Measurements from ENCODE around the gene NDE1. TPM values are rescaled to one million over a fixed set of nuclear protein-coding genes. Genes with fewer than 3 reads are reported as not detected.
"Not testable (repeated sequence)": the region's sequence is repeated elsewhere in the genome, so short reads cannot be mapped to it uniquely, and the experiment has no call there.

The NDE1 gene
- total and polyA plus RNA-seq, 2 experiments from 2014 or later = 7.1 to 41.0 TPM

DNA sequence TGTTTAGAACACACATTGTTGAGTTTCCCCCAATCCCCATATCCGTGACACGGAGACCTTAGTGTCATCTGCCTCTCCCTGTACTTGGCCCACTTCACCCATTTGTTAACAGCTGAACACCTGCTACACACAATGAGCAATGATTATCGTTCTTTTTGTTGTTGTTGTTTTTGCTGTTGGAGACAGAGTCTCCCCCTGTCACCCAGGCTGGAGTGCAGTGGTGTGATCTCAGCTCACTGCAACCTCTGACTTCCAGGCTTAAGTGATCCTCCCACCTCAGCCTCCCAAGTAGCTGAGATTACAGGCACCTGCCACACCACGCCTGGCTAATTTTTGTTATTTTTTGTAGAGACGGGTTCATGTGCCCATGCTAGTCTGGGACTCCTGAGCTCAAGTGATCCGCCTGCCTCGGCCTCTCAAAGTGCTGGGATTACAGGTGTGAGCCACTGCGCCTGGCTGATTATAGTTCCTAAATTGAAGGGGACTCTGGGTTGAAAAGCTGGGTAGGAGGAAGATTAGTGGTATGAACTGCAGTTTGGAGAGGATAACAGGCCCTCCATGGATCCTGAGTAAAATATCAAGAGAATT is 21.6 kb downstream of the NDE1 start:
- DNase-seq (ENCODE audit: low read depth in 1 of 2, low spot score in 1 of 2) = no peak
- TF ChIP-seq, protein P1, sequence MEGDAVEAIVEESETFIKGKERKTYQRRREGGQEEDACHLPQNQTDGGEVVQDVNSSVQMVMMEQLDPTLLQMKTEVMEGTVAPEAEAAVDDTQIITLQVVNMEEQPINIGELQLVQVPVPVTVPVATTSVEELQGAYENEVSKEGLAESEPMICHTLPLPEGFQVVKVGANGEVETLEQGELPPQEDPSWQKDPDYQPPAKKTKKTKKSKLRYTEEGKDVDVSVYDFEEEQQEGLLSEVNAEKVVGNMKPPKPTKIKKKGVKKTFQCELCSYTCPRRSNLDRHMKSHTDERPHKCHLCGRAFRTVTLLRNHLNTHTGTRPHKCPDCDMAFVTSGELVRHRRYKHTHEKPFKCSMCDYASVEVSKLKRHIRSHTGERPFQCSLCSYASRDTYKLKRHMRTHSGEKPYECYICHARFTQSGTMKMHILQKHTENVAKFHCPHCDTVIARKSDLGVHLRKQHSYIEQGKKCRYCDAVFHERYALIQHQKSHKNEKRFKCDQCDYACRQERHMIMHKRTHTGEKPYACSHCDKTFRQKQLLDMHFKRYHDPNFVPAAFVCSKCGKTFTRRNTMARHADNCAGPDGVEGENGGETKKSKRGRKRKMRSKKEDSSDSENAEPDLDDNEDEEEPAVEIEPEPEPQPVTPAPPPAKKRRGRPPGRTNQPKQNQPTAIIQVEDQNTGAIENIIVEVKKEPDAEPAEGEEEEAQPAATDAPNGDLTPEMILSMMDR (IDR thresholded peaks at IDR 0.05; ENCODE audit: low read depth, low read length) = no peak
- Histone ChIP-seq H3K4me1 (ENCODE audit: low read depth) (no peaks in the 10 kb centered on the region), H3K27me3 (no peaks in the 10 kb centered on the region), H3K27ac (no peak overlapping the region), H3K36me3 (peaks cover 18% of the 10 kb centered on the region), H3K4me3 (no peak overlapping the region), H3K9me3 (ENCODE audit: low read depth) (no peaks in the 10 kb centered on the region)

DNA sequence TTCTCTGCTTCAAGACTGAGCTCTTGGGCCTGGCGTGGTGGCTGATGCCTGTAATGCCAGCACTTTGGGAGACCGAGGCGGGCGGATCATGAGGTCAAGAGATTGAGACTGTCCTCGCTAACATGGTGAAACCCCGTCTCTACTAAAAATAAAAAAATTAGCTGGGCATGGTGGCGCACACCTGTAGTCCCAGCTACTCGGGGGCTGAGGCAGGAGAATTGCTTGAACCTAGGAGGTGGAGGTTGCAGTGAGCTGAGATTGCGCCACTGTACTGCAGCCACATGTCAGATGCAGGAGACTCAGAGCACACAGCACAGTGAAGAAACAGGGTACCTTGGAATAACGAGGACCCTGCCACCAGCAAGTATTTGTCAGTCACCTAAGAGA is 22.1 kb downstream of the NDE1 start:
- H3K27ac ChIP-seq; H3K9me3 ChIP-seq (ENCODE audit: low read depth); H3K27me3 ChIP-seq; H3K4me1 ChIP-seq (ENCODE audit: low read depth); H3K4me3 ChIP-seq; DNase-seq (ENCODE audit: low read depth in 1 of 2, low spot score in 1 of 2): not testable (repeated sequence)
- H3K36me3 ChIP-seq = peaks cover 13% of the 10 kb centered on the region

DNA sequence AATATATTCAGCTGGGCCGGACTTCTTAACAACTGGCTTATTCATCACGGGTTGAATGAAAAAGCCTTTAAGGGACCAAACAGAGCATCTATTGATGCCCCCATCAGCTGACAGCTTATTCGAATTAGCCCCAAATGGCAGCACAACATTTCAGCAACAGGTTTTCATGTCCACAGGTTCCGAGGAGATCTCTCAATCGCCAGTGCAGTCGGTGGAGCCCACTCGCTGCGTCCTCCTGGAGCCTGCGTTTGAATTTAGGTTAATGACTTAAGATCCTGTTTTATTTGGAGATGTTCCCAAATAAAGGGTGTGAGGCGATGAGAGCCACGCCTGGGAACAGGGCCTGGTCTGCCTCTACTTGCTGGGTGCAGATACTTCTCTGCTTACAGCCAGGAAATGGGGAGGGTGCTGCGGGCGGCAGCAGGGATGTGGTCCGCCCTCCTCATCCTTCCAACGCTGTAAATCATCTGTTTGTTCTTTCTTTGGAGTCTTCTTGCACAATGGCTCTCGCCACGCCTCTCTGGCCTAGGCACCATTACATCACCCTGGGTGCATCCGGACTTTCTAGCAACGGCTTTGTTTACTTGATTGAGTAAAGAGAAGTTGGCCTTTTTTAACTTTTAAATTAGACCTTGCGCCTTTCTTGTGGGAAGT is 22.6 kb downstream of the NDE1 start:
- Histone ChIP-seq H3K9me3 (ENCODE audit: low read depth) (no peaks in the 10 kb centered on the region), H3K4me1 (ENCODE audit: low read depth) (no peaks in the 10 kb centered on the region), H3K27ac (no peak overlapping the region), H3K27me3 (no peaks in the 10 kb centered on the region), H3K36me3 (peaks cover 10% of the 10 kb centered on the region), H3K4me3 (no peak overlapping the region)
- TF ChIP-seq, protein P1 (IDR thresholded peaks at IDR 0.05; ENCODE audit: low read depth, low read length) = no peak
- peak in 1 of 2 donors; percentile 98 for DNase-seq (ENCODE audit: low read depth in 1 of 2, low spot score in 1 of 2)

DNA sequence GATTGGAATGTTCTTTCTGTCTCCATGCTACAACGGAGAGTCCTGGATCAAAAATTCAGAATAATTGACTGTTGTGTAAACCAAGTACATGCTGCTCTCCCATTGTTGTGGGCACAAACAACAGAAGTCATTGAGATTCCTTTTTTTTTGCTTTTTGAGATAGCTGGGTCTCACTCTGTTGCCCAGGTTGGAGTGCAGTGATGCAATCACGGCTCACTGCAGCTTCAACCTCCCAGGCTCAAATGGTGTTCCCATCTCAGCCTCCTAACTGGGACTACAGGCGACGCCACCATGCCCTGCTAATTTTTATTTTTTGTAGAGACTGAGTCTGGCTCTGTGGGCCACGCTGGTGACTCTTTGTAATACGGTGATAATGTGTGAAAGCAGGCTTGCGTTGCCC is 24.5 kb downstream of the NDE1 start:
- TF ChIP-seq, protein P1 (IDR thresholded peaks at IDR 0.05; ENCODE audit: low read depth, low read length) = no peak
- H3K4me1 ChIP-seq (ENCODE audit: low read depth) = no peaks in the 10 kb centered on the region
- no peaks in the 10 kb centered on the region for H3K9me3 ChIP-seq (ENCODE audit: low read depth)
- H3K27me3 ChIP-seq = no peaks in the 10 kb centered on the region
- peaks cover 7% of the 10 kb centered on the region for H3K36me3 ChIP-seq
- no peak for DNase-seq (ENCODE audit: low read depth in 1 of 2, low spot score in 1 of 2)
- no peak overlapping the region for H3K27ac ChIP-seq
- H3K4me3 ChIP-seq = no peak overlapping the region

DNA sequence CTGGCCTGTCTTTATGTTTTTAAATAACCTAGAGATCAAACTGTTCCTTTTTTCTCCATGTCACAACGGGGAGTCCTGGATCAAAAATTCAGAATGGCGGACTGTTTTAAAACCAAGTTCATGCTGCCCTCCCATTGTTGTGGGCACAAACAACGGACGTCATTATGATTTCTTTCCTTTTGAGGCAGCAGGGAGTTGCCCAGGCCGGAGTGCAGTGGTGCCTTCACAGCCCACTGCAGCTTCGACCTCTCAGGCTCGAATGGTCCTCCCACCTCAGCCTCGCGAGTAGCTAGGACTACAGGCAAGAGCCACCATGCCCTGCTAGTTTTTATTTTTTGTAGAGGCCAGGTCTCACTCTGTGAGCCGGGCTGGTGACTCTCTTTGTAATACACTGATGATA is 26.5 kb downstream of the NDE1 start:
- Histone ChIP-seq H3K4me3 (no peak overlapping the region), H3K36me3 (peaks cover 3% of the 10 kb centered on the region), H3K9me3 (ENCODE audit: low read depth) (no peaks in the 10 kb centered on the region), H3K4me1 (ENCODE audit: low read depth) (no peaks in the 10 kb centered on the region), H3K27me3 (no peaks in the 10 kb centered on the region), H3K27ac (no peak overlapping the region)
- no peak for DNase-seq (ENCODE audit: low read depth in 1 of 2, low spot score in 1 of 2)
- TF ChIP-seq, protein P1 (IDR thresholded peaks at IDR 0.05; ENCODE audit: low read depth, low read length) = no peak

DNA sequence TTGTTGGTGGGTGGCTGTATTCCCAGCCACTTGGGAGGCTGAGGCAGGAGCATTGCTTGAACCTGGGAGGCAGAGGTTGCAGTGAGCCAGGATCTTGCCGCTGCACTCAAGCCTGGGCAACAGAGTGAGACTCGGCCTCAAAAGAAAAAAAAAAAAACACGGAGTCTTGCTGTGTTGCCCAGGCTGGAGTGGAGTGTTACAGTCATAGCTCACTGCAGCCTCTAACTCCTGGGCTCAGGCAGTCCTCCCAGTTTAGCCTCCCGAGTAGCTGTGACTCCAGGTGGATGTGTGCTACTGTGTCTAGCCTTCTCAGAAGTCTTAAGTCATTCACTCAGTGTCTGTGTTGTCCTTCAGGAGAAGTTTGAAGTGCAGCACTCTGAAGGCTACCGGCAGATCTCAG is 27.4 kb downstream of the NDE1 start:
- H3K4me1 ChIP-seq (ENCODE audit: low read depth) = no peaks in the 10 kb centered on the region
- no peaks in the 10 kb centered on the region for H3K27me3 ChIP-seq
- no peaks in the 10 kb centered on the region for H3K9me3 ChIP-seq (ENCODE audit: low read depth)
- H3K27ac ChIP-seq = no peak overlapping the region
- H3K4me3 ChIP-seq = no peak overlapping the region
- peaks cover 3% of the 10 kb centered on the region for H3K36me3 ChIP-seq
- DNase-seq (ENCODE audit: low read depth in 1 of 2, low spot score in 1 of 2) = no peak
- TF ChIP-seq, protein P1 (IDR thresholded peaks at IDR 0.05; ENCODE audit: low read depth, low read length) = no peak

Measured in cardiac muscle cell (in vitro differentiated cells and primary cell).